Ectodermal cell (in vitro differentiated cells): ENCODE data around the gene TMEM255B.
"Not testable (repeated sequence)": the region's sequence is repeated elsewhere in the genome, so short reads cannot be mapped to it uniquely, and the experiment has no call there.

Source experiments
- H3K27ac ChIP-seq: 2 replicates; pipeline ENCODE4 v1.7.0; 2013; ENCODE audit warnings: mild to moderate bottlenecking, low read depth, low read length; ENCODE audit not compliant: insufficient read depth, poor library complexity, severe bottlenecking
- H3K27me3 ChIP-seq: 2 replicates; pipeline ENCODE4 v1.7.0; 2013; ENCODE audit warnings: mild to moderate bottlenecking, low read length; ENCODE audit not compliant: insufficient read depth, control insufficient read depth, poor library complexity, severe bottlenecking
- H3K36me3 ChIP-seq: one replicate; pipeline ENCODE4 v1.7.0; 2013; ENCODE audit warnings: low read length; ENCODE audit not compliant: control insufficient read depth, insufficient read depth
- H3K4me1 ChIP-seq: one replicate; pipeline ENCODE4 v1.7.0; 2013; ENCODE audit warnings: low read length; ENCODE audit not compliant: control insufficient read depth, insufficient read depth
- H3K4me3 ChIP-seq: 2 replicates; pipeline ENCODE4 v1.7.0; 2013; ENCODE audit warnings: low read depth, low read length, control low read depth; ENCODE audit not compliant: insufficient read depth
- H3K9me3 ChIP-seq: 2 replicates; pipeline ENCODE4 v1.7.0; 2013; ENCODE audit warnings: mild to moderate bottlenecking, low read length, moderate library complexity; ENCODE audit not compliant: control insufficient read depth
- WGBS, 2 experiments: methylation state at CpG; one replicate each; pipeline ENCODE4 v1.1.7; 2013; ENCODE audit warnings: missing lambda C conversion rate in 2 of 2; 5-methylcytosine and 5-hydroxymethylcytosine counted together

Gene TMEM255B

DNA sequence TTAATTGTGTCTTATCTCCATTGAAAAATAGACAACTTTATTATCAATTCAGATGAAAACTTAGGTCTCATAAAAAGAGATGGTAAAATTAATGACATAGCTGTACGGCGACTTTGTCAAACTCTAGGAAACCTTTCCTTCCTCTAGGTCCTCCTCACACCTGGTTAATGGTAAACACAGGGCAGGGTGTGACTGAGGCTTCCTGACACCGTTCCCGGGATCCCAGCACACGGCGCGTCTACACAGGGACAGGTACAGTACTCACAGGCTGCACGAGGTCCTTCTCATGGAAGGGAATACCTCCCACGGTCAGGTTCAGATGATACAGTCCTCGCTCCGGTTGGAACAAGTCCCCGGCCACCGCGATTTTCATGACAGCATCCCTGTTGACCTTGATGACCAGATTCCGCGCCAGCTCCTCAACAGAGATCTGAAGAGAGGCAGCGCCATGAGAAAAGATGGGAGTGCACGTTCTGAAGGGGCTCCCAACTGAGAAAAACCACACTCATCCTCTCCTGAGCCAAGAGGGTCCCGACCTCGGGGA lies 69.3 kb downstream of the TMEM255B start:
- Histone ChIP-seq H3K4me1 (no peaks in the 10 kb centered on the region), H3K4me3 (no peak overlapping the region), H3K36me3 (no peaks in the 10 kb centered on the region), H3K27me3 (no peaks in the 10 kb centered on the region), H3K9me3 (no peaks in the 10 kb centered on the region), H3K27ac (no peak overlapping the region)
- 95 to 97% methylated on average over 20 of the region's 20 CpGs for WGBS, 2 experiments

DNA sequence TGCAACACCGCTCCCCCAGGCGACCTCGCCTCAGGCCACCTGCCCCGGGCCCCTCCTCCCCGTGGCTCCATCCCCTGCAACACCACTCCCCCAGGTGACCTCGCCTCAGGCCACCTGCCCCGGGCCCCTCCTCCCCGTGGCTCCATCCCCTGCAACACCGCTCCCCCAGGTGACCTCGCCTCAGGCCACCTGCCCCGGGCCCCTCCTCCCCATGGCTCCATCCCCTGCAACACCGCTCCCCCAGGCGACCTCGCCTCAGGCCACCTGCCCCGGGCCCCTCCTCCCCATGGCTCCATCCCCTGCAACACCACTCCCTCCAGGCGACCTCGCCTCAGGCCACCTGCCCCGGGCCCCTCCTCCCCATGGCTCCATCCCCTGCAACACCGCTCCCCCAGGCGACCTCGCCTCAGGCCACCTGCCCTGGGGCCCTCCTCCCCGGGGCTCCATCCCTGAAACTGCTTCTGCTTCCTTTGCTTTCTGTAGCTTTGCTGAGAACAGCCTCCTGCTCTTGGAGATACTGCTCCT lies 71.5 kb downstream of the TMEM255B start:
- not testable (repeated sequence) for H3K27ac ChIP-seq, H3K9me3 ChIP-seq, H3K36me3 ChIP-seq, H3K4me3 ChIP-seq, H3K27me3 ChIP-seq, H3K4me1 ChIP-seq
- WGBS, 2 experiments: 78 to 81% methylated on average over 20 to 21 of the region's 22 CpGs

DNA sequence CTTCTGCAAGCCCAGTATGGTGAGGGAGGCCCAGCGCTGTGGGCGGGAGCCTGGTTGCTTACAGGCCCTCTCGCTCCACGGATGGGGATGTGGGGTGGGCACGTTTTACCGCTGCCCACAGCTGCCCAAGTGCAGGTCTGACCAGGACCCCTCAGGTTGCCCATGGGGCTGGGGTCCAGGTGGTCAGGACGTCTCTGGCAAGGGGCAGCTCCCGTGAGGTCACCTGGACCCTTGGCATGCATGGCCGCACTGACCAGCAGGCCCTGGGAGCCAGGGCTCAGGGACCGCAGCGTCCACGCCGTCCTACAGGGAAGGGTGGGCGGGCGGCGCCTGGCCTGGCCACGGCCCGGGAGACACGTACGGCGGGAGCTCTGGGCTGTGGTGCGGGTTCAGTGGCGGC lies 72.0 kb downstream of the TMEM255B start:
- Histone ChIP-seq H3K36me3 (no peaks in the 10 kb centered on the region), H3K4me3 (no peak overlapping the region), H3K4me1 (no peaks in the 10 kb centered on the region), H3K27me3 (no peaks in the 10 kb centered on the region), H3K9me3 (no peaks in the 10 kb centered on the region), H3K27ac (no peak overlapping the region)
- 93% methylated on average over 23 of the region's 23 CpGs for WGBS, 2 experiments

DNA sequence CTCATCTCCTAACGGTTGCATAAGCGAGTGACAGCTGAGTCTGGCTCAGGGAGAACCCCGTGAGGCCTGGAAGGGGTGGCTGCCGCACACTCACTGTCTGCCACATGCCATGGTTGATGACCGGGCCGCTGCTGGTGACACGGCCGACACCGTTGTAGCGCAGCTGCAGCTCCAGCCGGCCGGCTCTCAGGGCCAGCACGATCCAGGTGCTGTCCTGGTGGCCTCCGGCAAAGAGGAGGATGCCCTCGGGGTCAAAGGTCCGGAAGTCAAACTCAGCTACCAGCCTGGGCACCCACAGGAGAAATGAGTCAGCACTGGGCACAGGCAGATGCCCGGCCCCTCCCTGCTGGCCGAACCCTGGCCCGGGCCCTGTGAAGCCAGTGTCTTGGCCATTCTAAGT lies 73.2 kb downstream of the TMEM255B start:
- H3K27ac ChIP-seq: no peak overlapping the region

DNA sequence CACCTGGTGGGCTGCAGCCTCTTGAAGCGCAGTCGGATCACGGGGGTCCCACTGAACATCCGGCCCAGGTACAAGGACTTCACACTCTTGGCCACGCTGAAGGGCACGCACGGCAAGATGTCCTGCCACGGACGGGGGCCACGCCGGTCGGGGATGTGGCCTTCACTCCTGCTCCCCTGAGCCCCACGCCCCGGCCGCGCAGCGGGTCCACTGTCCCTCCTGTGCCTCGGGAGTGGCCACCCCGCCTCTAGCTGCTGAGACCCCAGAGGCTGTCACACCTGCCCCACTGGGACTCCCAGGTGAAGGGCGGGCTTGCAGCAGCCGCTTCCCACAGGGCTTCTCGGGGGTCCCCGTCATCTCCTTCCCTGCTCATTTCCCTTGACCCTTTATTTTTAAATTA lies 73.6 kb downstream of the TMEM255B start:
- Histone ChIP-seq H3K27ac (no peak overlapping the region), H3K27me3 (no peaks in the 10 kb centered on the region), H3K36me3 (no peaks in the 10 kb centered on the region), H3K4me3 (no peak overlapping the region), H3K4me1 (peaks cover 7% of the 10 kb centered on the region), H3K9me3 (no peaks in the 10 kb centered on the region)
- WGBS, 2 experiments: 97% methylated on average over 23 of the region's 23 CpGs

More for the DNA sequence above, 73.2 kb downstream of the TMEM255B start:
- H3K9me3 ChIP-seq: no peaks in the 10 kb centered on the region
- no peak overlapping the region for H3K4me3 ChIP-seq
- WGBS, 2 experiments: 94 to 95% methylated on average over 19 of the region's 19 CpGs
- H3K27me3 ChIP-seq: no peaks in the 10 kb centered on the region
- H3K36me3 ChIP-seq: no peaks in the 10 kb centered on the region
- peaks cover 3% of the 10 kb centered on the region for H3K4me1 ChIP-seq

DNA sequence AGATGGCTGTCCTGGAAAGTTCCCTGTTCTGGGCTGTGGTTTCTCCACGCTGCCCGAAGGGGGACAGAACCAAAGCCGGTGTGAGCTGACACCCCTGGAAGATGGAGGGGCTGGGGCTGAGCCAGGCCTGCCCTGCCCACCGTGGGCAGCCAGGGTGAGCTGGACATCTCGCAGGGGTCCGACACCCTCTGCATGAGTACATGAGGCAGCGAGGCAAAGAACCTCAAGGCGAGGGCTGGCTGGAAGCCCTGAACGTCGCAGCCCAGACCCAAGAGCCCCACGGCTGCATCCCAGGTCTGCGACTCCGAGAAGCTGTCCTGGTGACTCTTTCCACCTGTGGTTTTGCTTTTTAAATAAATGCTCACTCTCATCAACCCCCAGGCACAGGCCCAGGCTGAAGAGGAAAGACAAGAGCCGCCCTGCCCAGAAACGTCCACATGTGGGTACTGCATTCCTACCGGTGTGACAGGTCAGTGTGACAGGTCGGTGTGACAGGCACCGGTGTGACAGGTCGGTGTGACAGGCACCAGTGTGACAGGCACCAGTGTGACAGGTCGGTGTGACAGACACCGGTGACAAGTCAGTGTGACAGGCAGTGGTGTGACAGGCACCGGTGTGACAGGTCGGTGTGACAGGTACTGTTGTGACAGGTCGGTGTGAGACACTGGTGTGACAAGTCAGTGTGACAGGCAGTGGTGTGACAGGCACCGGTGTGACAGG lies 74.2 kb downstream of the TMEM255B start:
- WGBS, 2 experiments: 94% methylated on average over 25 of the region's 25 CpGs
- Histone ChIP-seq H3K4me1 (peaks cover 13% of the 10 kb centered on the region), H3K9me3 (no peaks in the 10 kb centered on the region), H3K4me3 (no peak overlapping the region), H3K27me3 (no peaks in the 10 kb centered on the region), H3K27ac (no peak overlapping the region), H3K36me3 (no peaks in the 10 kb centered on the region)

DNA sequence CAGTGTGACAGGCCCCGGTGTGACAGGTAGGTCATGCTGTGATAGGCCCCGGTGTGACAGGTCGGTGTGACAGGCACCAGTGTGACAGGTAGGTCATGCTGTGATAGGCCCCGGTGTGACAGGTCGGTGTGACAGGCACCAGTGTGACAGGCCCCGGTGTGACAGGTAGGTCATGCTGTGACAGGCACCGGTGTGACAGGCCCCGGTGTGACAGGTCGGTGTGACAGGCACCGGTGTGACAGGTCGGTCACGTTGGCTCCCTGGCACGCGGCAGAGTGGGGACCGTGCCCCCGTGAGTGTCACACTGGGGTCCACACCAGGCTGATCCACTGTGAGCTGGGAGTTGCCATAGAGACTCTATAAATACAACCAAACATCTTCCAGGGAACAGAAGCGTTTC lies 75.0 kb downstream of the TMEM255B start:
- 94 to 95% methylated on average over 17 of the region's 17 CpGs for WGBS, 2 experiments
- not testable (repeated sequence) for H3K4me3 ChIP-seq, H3K9me3 ChIP-seq, H3K27me3 ChIP-seq, H3K27ac ChIP-seq, H3K36me3 ChIP-seq
- peaks cover 17% of the 10 kb centered on the region for H3K4me1 ChIP-seq

DNA sequence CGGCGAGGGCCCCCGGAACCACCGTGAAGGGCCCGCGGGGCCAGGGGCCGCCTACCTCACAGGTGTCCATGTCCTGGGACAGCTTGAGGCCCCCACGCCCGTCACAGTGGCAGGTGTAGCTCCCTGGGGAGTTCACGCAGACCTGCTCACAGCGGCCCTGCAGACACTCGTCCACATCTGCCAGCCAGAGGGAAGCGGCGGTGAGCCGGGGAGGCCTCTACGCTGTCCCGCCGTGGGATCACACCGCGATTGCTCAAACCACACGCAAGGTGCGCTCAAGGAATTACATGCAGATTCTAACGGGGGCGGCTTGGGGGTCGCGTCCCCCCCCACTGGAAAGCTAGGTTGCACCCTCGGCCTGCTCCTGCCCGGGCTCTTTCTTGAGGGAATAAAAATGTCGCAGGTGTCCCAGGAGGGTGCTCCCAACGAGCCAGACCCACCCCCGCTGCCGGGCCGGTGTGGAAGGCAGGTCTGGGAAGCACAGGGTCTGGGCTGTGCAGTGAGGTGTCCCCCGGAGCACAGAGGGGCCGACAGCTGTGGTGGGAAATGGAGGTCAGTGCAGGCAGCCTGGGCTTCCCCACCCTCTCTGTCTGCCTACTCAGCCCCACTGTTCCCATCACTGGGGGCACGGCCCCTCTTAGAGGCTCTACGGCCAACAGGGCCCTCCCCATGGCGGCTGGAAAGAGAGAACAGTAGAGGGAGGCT lies 75.6 kb downstream of the TMEM255B start:
- Histone ChIP-seq H3K27me3 (no peaks in the 10 kb centered on the region), H3K36me3 (no peaks in the 10 kb centered on the region), H3K9me3 (no peaks in the 10 kb centered on the region), H3K4me1 (peaks cover 17% of the 10 kb centered on the region), H3K4me3 (no peak overlapping the region), H3K27ac (no peak overlapping the region)
- WGBS, 2 experiments: 93 to 95% methylated on average over 38 of the region's 38 CpGs

DNA sequence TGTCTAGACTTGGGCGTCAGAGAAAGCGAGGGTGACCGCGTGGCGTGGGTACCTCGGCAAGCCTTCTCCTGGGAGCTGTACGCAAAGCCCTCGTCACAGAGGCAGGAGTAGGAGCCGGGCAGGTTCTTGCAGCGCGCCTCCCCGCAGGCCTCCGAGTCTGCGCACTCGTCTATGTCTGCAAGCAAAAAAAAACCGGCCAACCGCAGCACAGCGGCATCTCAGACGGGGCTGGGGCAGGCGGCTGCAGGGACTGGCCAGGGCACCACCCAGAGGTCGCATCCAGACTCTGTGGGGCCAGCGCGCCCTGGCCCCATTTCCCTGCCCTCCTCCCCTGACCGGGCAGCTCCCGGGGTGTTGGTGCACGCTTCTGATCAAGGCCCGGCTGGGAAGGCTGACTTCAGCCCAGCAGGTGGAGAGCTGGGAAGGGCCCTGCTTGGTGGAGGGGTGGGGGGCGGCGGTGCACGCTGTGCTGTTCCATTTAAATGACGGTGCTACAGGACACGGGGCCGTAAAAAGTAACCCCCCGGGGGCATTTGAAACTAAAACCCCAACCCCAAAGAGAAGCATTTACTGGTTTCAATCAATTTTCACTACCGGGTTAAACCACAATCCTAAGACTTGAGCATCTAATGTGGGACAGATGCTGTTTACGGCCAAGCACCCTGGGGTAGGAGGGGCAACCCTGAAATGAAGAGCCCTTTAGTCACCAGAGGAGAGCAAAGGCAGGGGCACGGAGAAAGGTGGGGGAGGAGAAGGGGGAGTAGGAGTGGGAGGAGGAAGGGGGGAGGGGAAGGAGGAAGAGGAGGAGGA lies 76.6 kb downstream of the TMEM255B start:
- no peaks in the 10 kb centered on the region for H3K36me3 ChIP-seq
- 82% methylated on average over 36 to 37 of the region's 37 CpGs for WGBS, 2 experiments

More for the DNA sequence above, 76.6 kb downstream of the TMEM255B start:
- peaks cover 17% of the 10 kb centered on the region for H3K4me1 ChIP-seq
- H3K27me3 ChIP-seq: no peaks in the 10 kb centered on the region
- no peaks in the 10 kb centered on the region for H3K9me3 ChIP-seq
- no peak overlapping the region for H3K27ac ChIP-seq
- H3K4me3 ChIP-seq: no peak overlapping the region
